ENCODE results near the gene NPAS3.

Gene NPAS3

GRCh38 chr14:33528655-33529054 lies 590.0 kb downstream of the NPAS3 start:
- no peak for DNase-seq

- no peak for DNase-seq
Observed at GRCh38 chr14:33529787-33530757, 591.4 kb downstream of the NPAS3 start.

- no peak for DNase-seq
Observed at GRCh38 chr14:33532553-33532952, 593.9 kb downstream of the NPAS3 start.

- no peak for DNase-seq
Observed at GRCh38 chr14:33534104-33534503, 595.4 kb downstream of the NPAS3 start.

GRCh38 chr14:33534632-33535031 lies 596.0 kb downstream of the NPAS3 start:
- no peak for DNase-seq

GRCh38 chr14:33539918-33540357 lies 601.3 kb downstream of the NPAS3 start:
- DNase-seq, result no peak

GRCh38 chr14:33541171-33541570 lies 602.5 kb downstream of the NPAS3 start:
- DNase-seq, result no peak

- DNase-seq, result no peak
Observed at GRCh38 chr14:33542338-33543287, 603.9 kb downstream of the NPAS3 start.

- DNase-seq, result no peak
Observed at GRCh38 chr14:33545696-33546095, 607.0 kb downstream of the NPAS3 start.

GRCh38 chr14:33548606-33549005 lies 609.9 kb downstream of the NPAS3 start:
- no peak for DNase-seq

- no peak for DNase-seq
Observed at GRCh38 chr14:33551963-33552362, 613.3 kb downstream of the NPAS3 start.

GRCh38 chr14:33553706-33554278 lies 615.1 kb downstream of the NPAS3 start:
- DNase-seq, result no peak

- DNase-seq, result no peak
Observed at GRCh38 chr14:33554988-33555387, 616.3 kb downstream of the NPAS3 start.

- DNase-seq, result no peak
Observed at GRCh38 chr14:33555710-33556350, 617.2 kb downstream of the NPAS3 start.

GRCh38 chr14:33556382-33557121 lies 617.9 kb downstream of the NPAS3 start:
- no peak for DNase-seq

GRCh38 chr14:33560718-33561431 lies 622.2 kb downstream of the NPAS3 start:
- no peak for DNase-seq

GRCh38 chr14:33561488-33562175 lies 623.0 kb downstream of the NPAS3 start:
- DNase-seq, result no peak

GRCh38 chr14:33563191-33563900 lies 624.7 kb downstream of the NPAS3 start:
- DNase-seq, result no peak

GRCh38 chr14:33563901-33564197 lies 625.2 kb downstream of the NPAS3 start:
- no peak for DNase-seq

All from stimulated activated CD4-positive, alpha-beta T cell treated with anti-CD3 and anti-CD28 coated beads, Interleukin-4, amount 100 ng/mL, for 4 hours (primary cell).